K562 (cell line): ENCODE measurements around the gene SHANK1. TPM values are rescaled to one million over a fixed set of nuclear protein-coding genes. Genes with fewer than 3 reads are reported as not detected.
A peak's percentile ranks its signal among the peaks of the same experiment; 100 is the strongest.

Experiments
- ARID1B ChIP-seq: fragments of 450-650 bp; IDR thresholded peaks from 2 replicates; pipeline ENCODE4 v1.6.1; 2016; ENCODE audit warnings: antibody characterized with exemption, mild to moderate bottlenecking, inconsistent platforms
- ARID4B ChIP-seq: sonication (generic); formaldehyde crosslinking; IDR thresholded peaks from 2 replicates; pipeline ENCODE4 v1.8.0; 2022; ENCODE audit warnings: mild to moderate bottlenecking, missing genetic modification reagents
- BHLHE40 ChIP-seq: IDR thresholded peaks from 2 replicates; pipeline ENCODE4 v1.6.1; 2011; ENCODE audit warnings: low read length, improper control_type of control experiment
- CHD1 ChIP-seq: fragments of 200-600 bp; sonication (generic); IDR thresholded peaks from one replicate; pipeline ENCODE4 v1.6.1; 2012; ENCODE audit warnings: mild to moderate bottlenecking, moderate library complexity, low read length, inconsistent platforms
- KAT2B ChIP-seq: IDR thresholded peaks from one replicate; pipeline ENCODE4 v1.6.1; 2012; ENCODE audit warnings: low read depth, mild to moderate bottlenecking, control low read depth, inconsistent platforms, low read length, moderate library complexity
- PRMT5 ChIP-seq: sonication (generic); formaldehyde crosslinking; IDR thresholded peaks from 2 replicates; pipeline ENCODE4 v1.5.0; 2020; ENCODE audit warnings: missing genetic modification reagents
- RBM34 ChIP-seq: fragments of 200-400 bp; formaldehyde crosslinking; IDR thresholded peaks from 2 replicates; pipeline ENCODE4 v1.6.1; 2018; ENCODE audit warnings: low read length, borderline replicate concordance; ENCODE audit not compliant: insufficient read depth
- TBL1XR1 ChIP-seq, 2 experiments: IDR thresholded peaks; 2 replicates each; pipeline ENCODE4 v1.6.1; 2012; ENCODE audit warnings: improper control_type of control experiment in 2 of 2, low read length in 2 of 2, mild to moderate bottlenecking in 1 of 2
- TCF3 ChIP-seq: sonication (generic); formaldehyde crosslinking; IDR thresholded peaks from 2 replicates; pipeline ENCODE4 v1.4.0; 2020; ENCODE audit warnings: mild to moderate bottlenecking, missing genetic modification reagents
- ZC3H11A ChIP-seq: IDR thresholded peaks from 2 replicates; pipeline ENCODE4 v1.6.1; 2012; ENCODE audit warnings: low read depth, low read length, improper control_type of control experiment
- ZNF274 ChIP-seq: IDR thresholded peaks from 2 replicates; pipeline ENCODE4 v1.6.1; 2011; ENCODE audit warnings: low read depth, mild to moderate bottlenecking, low read length, moderate library complexity, borderline replicate concordance
- ZNF785 ChIP-seq: fragments of 250-450 bp; sonication (Bioruptor Pico); IDR thresholded peaks from 2 replicates; pipeline ENCODE4 v1.4.0; 2020; ENCODE audit warnings: mild to moderate bottlenecking
- polyA plus RNA-seq, 8 experiments: library from polyadenylated mRNA; depleted of rRNA in 4 of 8; stranded (reverse) in 5 of 8; unstranded in 3 of 8; fragments of >200 nt; fragmentation: Nextera tagmentation in 2 of 8; fragmentation: Illumina TruSeq in 1 of 8; extraction: Ambion mirVana in 2 of 8; extraction: Trizol in 1 of 8; gene quantifications; 2 replicates each; pipeline versions ENCODE4 v1.2.1 to v1.2.3, GENCODE V29; 2011 to 2014; ENCODE audit warnings: inconsistent platforms in 1 of 8, missing spikeins in 1 of 8
- total RNA-seq, 7 experiments: library from RNA; depleted of rRNA in 6 of 7; stranded (reverse); fragments of >200 nt in 6 of 7; fragmentation: Illumina TruSeq in 2 of 7; extraction: Trizol in 2 of 7; gene quantifications; 2 replicates each; pipeline versions ENCODE4 v1.2.1 to v1.2.3, GENCODE V29; 2011 to 2021; ENCODE audit warnings: low replicate concordance in 1 of 7
- TF ChIP-seq, protein P1 (sequence below): fragments of 450-650 bp; formaldehyde crosslinking; IDR thresholded peaks from 2 replicates; pipeline ENCODE4 v1.4.0; 2020; ENCODE audit warnings: mild to moderate bottlenecking, mixed read lengths
- TF ChIP-seq, protein P2 (sequence below): sonication (generic); formaldehyde crosslinking; IDR thresholded peaks from 2 replicates; pipeline ENCODE4 v1.9.0; 2022; ENCODE audit warnings: mild to moderate bottlenecking, missing genetic modification reagents
- TF ChIP-seq, protein P3 (sequence below): sonication (generic); formaldehyde crosslinking; IDR thresholded peaks from 2 replicates; pipeline ENCODE4 v1.8.1; 2022; ENCODE audit warnings: missing genetic modification reagents

SHANK1 gene
- total and polyA plus RNA-seq, 9 of the 15 experiments (the other 6 are each of a cell fraction or from before 2014, with no cell fraction given) = 0.33 to 1.3 (median 0.55) TPM; not detected in 2

GRCh38 chr19:50741179-50741933 is 21.8 kb upstream of the SHANK1 start (continued):
- TF ChIP-seq, protein P1, sequence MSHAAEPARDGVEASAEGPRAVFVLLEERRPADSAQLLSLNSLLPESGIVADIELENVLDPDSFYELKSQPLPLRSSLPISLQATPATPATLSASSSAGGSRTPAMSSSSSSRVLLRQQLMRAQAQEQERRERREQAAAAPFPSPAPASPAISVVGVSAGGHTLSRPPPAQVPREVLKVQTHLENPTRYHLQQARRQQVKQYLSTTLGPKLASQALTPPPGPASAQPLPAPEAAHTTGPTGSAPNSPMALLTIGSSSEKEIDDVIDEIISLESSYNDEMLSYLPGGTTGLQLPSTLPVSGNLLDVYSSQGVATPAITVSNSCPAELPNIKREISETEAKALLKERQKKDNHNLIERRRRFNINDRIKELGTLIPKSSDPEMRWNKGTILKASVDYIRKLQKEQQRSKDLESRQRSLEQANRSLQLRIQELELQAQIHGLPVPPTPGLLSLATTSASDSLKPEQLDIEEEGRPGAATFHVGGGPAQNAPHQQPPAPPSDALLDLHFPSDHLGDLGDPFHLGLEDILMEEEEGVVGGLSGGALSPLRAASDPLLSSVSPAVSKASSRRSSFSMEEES (CRISPR knock-in tag) = no peak
- TF ChIP-seq CHD1 (no peak), KAT2B (no peak), PRMT5 (no peak), RBM34 (no peak), ARID4B (CRISPR knock-in tag) (no peak), BHLHE40 (no peak; the same call in 1 of the 2 replicates), ZC3H11A (no peak), ARID1B (peak; percentile 94), TCF3 (peak; percentile 83), ZNF274 (no peak), ZNF785 (no peak), TBL1XR1 (IDR thresholded peaks at IDR 0.05; ENCODE audit: low read length in 2 of 2) (no peak)
- TF ChIP-seq, protein P2, sequence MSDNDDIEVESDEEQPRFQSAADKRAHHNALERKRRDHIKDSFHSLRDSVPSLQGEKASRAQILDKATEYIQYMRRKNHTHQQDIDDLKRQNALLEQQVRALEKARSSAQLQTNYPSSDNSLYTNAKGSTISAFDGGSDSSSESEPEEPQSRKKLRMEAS (CRISPR knock-in tag) = no peak
- TF ChIP-seq, protein P3, sequence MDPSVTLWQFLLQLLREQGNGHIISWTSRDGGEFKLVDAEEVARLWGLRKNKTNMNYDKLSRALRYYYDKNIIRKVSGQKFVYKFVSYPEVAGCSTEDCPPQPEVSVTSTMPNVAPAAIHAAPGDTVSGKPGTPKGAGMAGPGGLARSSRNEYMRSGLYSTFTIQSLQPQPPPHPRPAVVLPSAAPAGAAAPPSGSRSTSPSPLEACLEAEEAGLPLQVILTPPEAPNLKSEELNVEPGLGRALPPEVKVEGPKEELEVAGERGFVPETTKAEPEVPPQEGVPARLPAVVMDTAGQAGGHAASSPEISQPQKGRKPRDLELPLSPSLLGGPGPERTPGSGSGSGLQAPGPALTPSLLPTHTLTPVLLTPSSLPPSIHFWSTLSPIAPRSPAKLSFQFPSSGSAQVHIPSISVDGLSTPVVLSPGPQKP (CRISPR knock-in tag) = no peak
